ENCODE results near the gene RPP30.

The RPP30 gene

DNA sequence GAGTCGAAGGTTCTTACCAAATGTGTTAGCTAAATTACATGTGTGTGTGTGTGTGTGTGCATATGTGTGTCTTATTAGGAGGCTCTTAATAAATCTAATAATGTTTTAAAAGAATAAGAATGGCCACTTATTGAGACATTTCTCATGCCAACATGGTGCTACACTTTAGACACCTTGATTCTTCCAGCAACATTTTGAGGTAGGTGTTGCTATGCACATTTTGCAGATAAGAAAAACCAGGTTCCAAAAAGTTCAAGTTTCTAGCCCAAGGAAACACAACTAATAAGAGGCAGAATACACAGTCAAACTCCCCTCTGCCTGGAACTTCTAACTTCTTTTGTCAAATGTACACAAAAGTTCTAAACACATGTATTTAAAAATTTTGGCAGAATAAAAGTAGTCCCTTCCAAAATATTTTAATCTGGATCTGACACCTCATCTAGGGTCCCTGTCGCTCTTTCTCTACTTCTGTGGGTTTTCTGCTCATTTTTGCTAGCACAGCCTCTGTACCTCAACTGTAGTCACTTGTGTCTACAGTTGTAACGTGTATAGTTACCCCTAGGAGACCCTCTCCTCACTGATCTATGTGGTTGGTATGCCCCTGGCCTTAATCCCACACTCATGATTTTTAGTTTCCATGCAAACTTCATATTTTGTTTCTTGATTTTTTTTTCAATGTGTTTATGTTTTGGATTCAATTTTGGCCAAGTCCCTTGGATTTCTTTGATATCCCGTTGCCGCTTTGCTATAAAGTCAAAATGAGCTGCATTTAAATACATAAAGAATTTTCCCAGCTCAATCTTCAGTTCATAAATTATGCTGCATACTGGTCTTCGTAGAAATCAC, 44.8 kb downstream of the RPP30 start:
- DNase-seq (ENCODE audit: low read depth in 1 of 2, low spot score in 1 of 2): no peak

DNA sequence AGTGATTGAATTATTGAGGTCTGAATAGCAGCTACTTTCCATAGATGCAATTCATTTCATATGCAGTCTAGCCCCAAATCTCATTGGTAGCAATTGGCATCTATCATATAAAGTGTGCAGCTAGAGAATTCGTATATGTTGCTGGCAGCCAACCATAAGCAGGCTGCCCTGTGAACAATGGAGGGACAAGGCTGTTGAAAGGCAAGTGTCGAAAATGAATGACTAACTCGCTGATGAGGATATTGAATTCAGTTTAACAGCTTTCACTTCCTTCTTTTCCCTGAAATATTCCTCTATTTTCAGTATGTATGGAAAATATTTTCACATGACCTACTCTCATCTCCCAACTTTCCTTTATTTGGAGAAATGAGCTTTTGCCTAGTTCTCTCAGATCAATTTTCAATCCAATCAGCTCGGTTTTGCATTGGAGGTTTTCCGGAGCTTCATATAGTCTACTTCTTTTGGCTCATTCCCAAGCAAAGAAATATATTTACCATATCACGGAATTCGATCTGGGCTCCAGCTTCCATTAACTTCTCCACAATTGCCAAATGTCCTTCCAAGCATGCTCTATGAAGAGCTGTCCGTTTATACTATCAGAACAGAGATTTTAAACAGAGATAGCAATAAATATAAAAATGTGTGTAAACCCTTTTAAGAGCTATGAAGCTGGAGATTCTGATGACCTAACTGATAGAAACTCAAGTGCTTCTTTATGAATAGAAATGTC, 45.6 kb downstream of the RPP30 start:
- DNase-seq (ENCODE audit: low read depth in 1 of 2, low spot score in 1 of 2): no peak

DNA sequence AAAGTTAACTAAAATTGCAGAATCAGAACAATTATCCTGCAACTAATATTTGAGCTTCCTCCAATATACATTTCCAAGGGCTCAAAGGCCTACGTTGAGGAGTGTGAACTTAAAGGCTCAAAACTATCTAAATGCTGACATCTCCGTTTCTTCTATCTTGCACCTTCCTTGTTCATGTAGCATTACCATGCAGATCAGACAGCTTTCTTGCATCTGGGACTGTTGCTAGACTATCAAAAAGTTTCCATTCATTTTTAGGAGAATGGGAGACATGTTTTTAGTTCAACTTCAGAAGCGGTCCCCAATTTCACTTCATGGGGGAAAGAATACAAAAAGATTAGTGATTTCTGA, 46.2 kb downstream of the RPP30 start:
- no peak for DNase-seq (ENCODE audit: low read depth in 1 of 2, low spot score in 1 of 2)

DNA sequence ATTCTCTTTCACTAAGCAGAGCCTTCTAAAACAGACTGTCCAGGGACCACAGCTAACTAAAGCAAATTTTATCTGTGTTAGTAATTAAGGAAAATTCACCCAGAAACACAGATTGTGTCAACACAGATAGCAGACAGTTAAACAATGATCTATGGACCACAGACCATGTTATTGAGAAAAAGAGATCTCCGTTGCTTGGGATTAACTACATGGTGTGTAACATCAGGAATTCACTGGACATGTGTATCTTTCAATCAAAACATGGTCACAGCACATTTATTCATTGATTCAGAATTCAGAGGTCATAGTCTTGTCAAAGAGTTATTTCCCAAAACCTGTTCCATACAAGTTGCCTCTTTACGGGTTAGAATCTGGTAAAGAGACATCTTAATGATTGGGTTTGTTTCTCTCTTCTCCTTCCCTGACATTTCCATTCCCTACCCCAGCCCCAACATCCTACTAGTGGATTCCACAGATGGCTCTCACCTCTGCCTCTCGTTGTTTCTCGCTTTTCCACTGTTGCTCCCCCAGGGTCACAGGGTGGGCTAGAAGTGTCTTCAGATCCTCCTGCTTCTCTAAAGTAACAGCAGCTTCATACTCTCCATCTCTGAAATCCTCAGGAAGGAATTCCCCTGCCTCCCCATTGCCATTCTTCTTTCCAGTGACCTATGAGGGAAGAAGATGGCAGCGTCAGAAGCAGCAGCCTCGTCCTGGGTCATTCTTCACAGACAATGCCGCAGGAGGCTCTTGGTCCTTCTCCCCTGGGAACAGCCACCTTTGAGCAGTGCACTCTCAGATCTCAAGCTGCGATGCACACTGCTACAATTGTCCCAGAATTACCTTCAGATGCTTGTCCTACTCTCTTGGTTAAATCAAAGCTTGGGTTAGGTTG, 48.2 kb downstream of the RPP30 start:
- no peak for DNase-seq (ENCODE audit: low read depth in 1 of 2, low spot score in 1 of 2)

DNA sequence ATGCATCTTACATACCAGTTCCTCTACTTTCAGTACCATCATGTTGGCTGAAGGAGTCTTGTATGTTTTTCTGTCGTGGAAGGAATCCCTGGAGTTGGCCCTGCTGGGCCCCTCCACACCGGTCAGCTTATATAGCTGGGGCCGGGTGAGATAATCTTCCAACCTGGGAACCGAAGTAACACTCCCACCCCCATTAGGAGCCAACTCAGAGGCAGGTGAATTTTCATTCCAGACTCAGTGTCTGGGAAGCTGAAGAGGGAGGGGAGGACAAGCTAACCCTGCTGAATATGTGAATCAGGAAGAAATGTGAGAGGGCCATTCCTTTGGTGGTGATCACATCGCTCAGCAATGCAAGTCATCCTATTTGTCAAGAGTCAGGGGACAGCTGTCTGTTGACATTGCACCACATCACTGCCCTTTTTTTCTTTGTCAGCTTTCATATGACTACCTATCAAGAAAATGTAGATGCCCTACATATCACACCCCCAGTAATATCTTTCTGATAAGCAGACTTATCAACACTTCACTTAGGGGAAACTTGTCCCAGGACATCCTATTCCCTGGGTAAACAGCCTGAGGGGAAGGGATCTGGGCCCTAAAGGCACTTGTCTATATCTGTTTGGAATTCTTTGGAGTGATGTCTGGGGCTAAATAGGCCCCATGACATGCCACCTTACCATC, 49.4 kb downstream of the RPP30 start, which contains the start of gene ANKRD1:
TSS of gene ANKRD1 (minus strand) at position 102 of the 681 bp plus-strand sequence. CDS start at position 42, 60 bp downstream.
- DNase-seq (ENCODE audit: low read depth in 1 of 2, low spot score in 1 of 2): no peak

DNA sequence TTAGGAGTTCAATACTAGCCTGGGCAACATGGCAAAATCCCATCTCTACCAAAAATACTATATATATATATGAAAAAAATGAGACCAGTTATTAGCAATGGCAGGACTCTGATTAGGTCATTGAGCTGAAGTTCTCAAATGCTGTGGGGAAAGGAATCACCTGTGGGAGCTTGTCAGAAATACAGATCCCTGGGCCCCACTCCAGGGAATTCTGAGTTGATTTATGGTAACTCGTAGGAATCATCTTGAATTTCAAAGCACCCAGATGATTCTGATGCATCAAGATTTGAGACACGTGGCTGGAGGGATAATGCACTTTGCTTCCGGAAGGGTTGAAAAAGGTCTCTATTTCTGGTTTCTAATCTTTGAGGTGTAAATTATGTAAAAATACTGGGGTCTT, 50.1 kb downstream of the RPP30 start:
- no peak for DNase-seq (ENCODE audit: low read depth in 1 of 2, low spot score in 1 of 2)

DNA sequence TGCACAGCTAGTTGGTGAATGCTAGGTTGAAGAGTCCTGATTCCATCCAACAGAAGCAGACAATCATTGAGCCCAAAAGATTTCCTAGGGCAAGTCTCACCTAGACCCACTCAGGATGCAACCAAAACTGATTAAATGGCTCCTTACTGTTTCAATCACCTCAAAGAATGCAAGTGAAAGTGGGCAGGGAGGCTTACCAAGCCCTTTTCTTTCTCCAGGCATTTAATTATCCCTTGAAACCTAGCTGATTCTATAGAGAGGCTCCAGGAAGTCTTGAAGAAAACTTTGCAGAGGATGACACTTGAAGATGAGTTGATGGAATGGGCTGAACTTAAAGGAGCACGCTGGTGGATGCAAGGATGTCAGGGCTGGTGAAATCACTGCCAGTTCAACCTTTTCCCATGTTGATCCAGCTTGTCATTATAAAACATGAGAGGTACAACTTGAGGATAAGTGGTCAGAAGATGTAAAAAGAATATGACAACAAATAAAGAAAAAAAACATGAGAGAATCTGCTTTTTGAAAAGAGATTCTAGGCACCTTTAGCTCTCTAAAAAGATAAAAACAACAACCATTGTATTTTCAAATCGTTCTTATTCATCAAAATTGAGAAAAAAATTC, 51.4 kb downstream of the RPP30 start:
- DNase-seq (ENCODE audit: low read depth in 1 of 2, low spot score in 1 of 2): no peak

- DNase-seq (ENCODE audit: low read depth in 1 of 2, low spot score in 1 of 2): no peak
Measured at GRCh38 chr10:90924552-90924951, 52.8 kb downstream of the RPP30 start.

DNA sequence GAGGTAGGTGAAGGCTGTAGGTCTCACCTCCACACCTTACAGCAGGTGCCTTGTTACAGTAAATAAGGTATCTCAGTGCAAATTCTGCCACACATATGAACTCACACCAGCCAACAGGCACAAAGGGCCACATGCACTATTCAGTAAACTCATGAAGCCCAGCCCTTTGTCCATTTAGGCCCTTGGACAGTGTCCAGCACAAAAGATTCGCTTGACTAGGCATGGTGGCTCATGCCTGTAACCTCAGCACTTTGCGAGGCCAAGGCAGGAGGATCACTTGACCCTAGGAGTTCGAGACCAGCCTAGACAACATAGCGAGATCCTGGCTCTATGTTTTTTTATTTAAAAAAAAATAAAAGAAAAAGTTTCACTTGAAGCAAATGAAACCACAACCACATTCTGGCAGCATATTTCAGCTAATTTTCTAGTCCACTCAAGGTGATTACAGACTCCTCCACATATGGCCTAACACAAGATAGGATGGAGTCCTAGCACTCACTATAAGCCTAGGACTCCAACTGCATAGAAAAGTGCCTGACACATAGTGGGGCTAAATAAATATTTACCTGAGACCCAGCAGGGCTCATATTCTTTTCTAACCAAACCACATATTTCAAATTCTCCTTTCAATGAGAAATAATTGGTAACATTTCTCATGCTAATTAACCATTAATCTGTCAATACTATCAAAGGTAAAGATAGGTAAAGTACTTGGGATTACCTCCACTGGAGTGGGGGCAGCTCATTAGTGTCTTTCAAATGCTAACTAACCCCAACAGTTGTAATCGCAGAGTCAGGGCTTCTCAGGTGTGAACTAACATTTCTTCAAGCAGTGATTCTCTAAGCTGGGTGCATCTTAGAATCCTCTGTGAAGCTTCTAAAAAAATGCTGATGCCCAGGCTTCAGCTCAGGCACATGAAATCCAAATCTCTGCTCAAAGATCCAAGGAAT, 53.6 kb downstream of the RPP30 start:
- no peak for DNase-seq (ENCODE audit: low read depth in 1 of 2, low spot score in 1 of 2)

DNA sequence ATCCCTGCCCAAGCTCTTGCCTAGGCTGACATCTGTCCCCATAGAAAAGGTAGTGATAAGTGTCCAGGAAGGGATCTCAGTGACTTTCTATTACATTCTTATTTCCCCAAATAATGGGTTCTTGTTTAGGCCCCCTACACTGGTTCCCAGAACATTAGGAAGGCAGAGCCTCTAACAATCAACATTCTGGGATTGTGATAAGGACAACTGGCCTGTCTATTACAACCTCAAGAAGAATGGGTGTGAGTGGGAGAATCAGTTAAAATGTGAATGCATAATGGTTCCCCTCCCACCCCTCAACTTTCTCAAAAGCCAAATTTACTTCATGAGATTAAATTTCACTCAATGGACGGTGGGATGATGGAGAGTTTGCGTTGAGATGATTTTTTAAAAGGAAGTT, 55.5 kb downstream of the RPP30 start:
- no peak for DNase-seq (ENCODE audit: low read depth in 1 of 2, low spot score in 1 of 2)

GRCh38 chr10:90929179-90929578, 57.4 kb downstream of the RPP30 start:
- DNase-seq (ENCODE audit: low read depth in 1 of 2, low spot score in 1 of 2): no peak

DNA sequence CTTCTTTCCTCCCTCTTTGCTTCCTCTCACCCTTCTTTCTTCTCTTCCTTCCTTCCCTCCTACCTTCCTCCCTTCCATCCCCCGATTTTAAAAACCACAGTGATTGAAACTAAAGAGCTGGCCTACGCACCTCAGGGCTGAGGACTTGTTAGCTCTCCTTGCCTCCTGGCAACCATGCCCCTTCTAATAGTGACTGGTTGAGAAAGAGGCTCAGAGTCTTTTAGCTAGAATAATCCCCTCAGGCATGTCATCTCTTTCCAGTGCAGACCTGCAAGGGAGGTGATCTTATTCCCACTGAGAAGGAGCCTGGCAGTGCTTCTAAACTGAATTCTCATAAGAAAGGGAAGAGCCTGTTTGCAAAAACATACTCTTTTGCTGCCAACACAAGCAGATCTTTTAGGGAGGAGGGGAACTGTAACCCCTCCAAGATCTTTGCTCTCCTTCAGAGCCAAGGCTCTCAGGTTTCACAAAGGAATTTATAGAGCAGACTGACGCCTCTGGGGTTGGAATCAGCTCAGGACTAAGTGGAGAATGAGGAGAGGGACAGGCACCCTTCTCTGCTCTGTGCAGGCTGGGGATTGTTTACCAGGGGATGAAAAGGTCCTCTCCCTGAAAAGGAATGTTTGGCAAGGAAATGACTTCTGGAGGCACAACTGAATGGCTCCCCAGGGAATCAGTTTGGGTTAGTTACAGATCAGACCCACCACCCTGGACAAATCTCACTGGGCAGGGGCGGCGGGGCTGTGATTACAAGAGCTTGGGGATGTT, 58.5 kb downstream of the RPP30 start:
- no peak for DNase-seq (ENCODE audit: low read depth in 1 of 2, low spot score in 1 of 2)

- DNase-seq (ENCODE audit: low read depth in 1 of 2, low spot score in 1 of 2): no peak
Measured at GRCh38 chr10:90930971-90931871, 59.4 kb downstream of the RPP30 start.

DNA sequence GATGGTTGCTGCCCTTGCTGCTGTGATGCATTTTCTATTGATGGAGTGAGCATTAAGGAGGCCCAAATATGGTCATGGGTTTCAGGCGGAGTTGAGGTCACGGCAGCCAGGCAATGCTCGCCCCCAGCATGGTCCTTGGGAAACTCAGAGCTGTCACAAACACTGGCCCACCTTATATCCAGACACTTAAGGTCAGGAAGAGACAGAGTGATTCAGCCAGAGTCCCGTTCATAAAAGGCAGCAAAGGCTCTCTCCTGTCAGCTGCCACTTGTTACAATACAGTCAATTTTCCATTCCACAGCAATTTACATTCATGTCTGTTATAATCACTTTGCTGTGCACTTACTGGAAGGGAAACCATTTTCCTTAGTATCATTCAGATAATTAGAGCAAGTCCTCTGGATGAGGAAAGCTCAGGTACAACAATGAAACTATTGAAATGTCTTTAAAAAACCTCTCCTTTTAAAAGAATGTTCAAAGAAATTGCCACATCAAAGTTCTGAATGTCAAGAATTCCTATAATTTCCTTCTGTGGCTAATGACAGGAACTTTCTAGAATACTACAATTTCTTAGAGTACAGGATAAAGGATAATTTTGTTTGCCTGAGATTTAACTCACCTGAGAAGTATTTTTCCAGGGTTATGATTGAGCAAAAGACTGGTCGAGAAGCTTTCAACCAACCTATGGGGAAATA, 64.0 kb downstream of the RPP30 start:
- no peak for DNase-seq (ENCODE audit: low read depth in 1 of 2, low spot score in 1 of 2)

DNA sequence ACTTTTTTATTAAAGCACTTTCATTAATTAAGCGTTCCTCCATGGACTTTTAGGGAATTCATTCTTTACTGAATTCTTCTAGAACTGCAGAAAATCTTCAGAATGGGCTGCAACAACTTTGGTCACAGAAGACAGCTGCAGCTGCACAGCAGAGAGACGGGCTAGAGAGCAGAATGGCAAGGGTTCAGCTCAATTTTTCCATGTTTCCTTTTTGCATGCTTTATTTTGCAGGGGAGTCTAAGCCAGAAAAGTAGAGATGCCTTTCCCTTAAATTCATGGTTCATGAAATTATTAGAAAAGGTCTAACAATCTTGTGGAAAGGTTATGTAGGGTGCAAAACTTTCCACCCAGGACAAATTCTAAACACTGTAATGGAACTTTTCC, 64.5 kb downstream of the RPP30 start:
- no peak for DNase-seq (ENCODE audit: low read depth in 1 of 2, low spot score in 1 of 2)

- DNase-seq (ENCODE audit: low read depth in 1 of 2, low spot score in 1 of 2): no peak
Measured at GRCh38 chr10:90937645-90938258, 66.0 kb downstream of the RPP30 start.

- DNase-seq (ENCODE audit: low read depth in 1 of 2, low spot score in 1 of 2): no peak
Measured at GRCh38 chr10:90939116-90939515, 67.3 kb downstream of the RPP30 start.

Data from stimulated activated CD4-positive, alpha-beta T cell treated with anti-CD3 and anti-CD28 coated beads, Interleukin-15, amount 100 ng/mL, for 1 hour (primary cell).